NCI-H774 (cell line): ENCODE measurements around the gene TTN.
A peak's percentile ranks its signal among the peaks of the same experiment; 100 is the strongest.

Experiments
- DNase-seq: peaks from one replicate; lab custom pipeline; 2025; lab: John Stamatoyannopoulos, UW

The TTN gene

GRCh38 chr2:178807227-178808008, at the start of gene TTN:
Gene TTN (minus strand): TSS chr2:178807423. CDS start chr2:178804642, 2,781 bp downstream.
- no peak for DNase-seq

GRCh38 chr2:178855151-178855550, 47.9 kb upstream of the TTN start:
- DNase-seq = no peak

GRCh38 chr2:178848335-178848734, 41.1 kb upstream of the TTN start:
- DNase-seq = no peak

GRCh38 chr2:178846458-178846802, 39.2 kb upstream of the TTN start:
- no peak for DNase-seq

- no peak for DNase-seq
These were observed 38.6 kb upstream of the TTN start for GRCh38 chr2:178845566-178846457.

- DNase-seq = no peak
These were observed 37.5 kb upstream of the TTN start for GRCh38 chr2:178844701-178845100.

GRCh38 chr2:178844269-178844668, 37.0 kb upstream of the TTN start:
- DNase-seq = no peak

- DNase-seq = no peak
These were observed 36.5 kb upstream of the TTN start for GRCh38 chr2:178843697-178844096.

- DNase-seq = no peak
These were observed 29.6 kb upstream of the TTN start for GRCh38 chr2:178836807-178837206.

- no peak for DNase-seq
These were observed 26.9 kb upstream of the TTN start for GRCh38 chr2:178834086-178834485.

- no peak for DNase-seq
These were observed 26.2 kb upstream of the TTN start for GRCh38 chr2:178833382-178833781.

GRCh38 chr2:178830451-178830850, 23.2 kb upstream of the TTN start:
- DNase-seq = peak; percentile 6

GRCh38 chr2:178829981-178830380, 22.8 kb upstream of the TTN start:
- no peak for DNase-seq

- no peak for DNase-seq
These were observed 22.2 kb upstream of the TTN start for GRCh38 chr2:178829299-178829960.

- DNase-seq = no peak
These were observed 21.3 kb upstream of the TTN start for GRCh38 chr2:178828486-178828881.

GRCh38 chr2:178827739-178828485, 20.7 kb upstream of the TTN start:
- DNase-seq = peak; percentile 3

- no peak for DNase-seq
These were observed 19.9 kb upstream of the TTN start for GRCh38 chr2:178827111-178827510.

GRCh38 chr2:178825183-178825582, 18.0 kb upstream of the TTN start:
- no peak for DNase-seq

- no peak for DNase-seq
These were observed 17.0 kb upstream of the TTN start for GRCh38 chr2:178824181-178824580.

GRCh38 chr2:178819992-178820391, 12.8 kb upstream of the TTN start:
- DNase-seq = no peak

GRCh38 chr2:178819147-178819875, 12.1 kb upstream of the TTN start:
- no peak for DNase-seq
